DMS 273 (cell line): Measurements from ENCODE around the gene PIP4K2A.

Experiments
- DNase-seq: peaks from one replicate; lab custom pipeline; 2025; ENCODE audit not compliant: unreplicated experiment; lab: John Stamatoyannopoulos, UW

PIP4K2A gene

GRCh38 chr10:22491480-22491879 is 222.9 kb downstream of the PIP4K2A start:
- no peak for DNase-seq

- no peak for DNase-seq
These were observed 224.4 kb downstream of the PIP4K2A start for GRCh38 chr10:22489975-22490374.

DNA sequence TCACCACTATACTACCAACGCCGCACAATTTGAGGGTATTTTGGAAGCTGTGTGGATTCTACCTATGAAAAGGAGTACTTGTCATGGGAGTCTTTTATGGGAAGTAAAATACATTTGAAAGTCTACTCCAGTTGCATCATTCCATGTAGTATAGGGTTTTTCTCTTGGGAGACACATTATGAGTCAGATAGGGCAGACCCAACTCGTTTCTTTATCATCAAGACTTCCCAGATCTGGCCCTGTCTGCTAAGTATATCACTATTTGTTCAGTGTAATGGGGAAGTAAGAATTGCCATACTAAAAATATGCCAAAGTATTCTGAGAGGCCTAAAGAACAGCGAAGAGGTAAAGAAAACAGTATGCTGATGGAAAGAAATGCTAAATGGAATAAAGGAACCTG is 224.9 kb downstream of the PIP4K2A start:
- no peak for DNase-seq

- no peak for DNase-seq
These were observed 227.9 kb downstream of the PIP4K2A start for GRCh38 chr10:22486431-22486830.
